ENCODE results near the gene PLIN1.

PLIN1 gene

GRCh38 chr15:89670971-89671560 is 8.1 kb downstream of the PLIN1 start:
- DNase-seq: no peak

GRCh38 chr15:89669941-89670340 is 9.2 kb downstream of the PLIN1 start:
- no peak for DNase-seq

- no peak for DNase-seq
These were observed 9.8 kb downstream of the PLIN1 start for GRCh38 chr15:89669309-89669865.

- no peak for DNase-seq
These were observed 11.0 kb downstream of the PLIN1 start for GRCh38 chr15:89668171-89668570.

- DNase-seq: no peak
These were observed 11.5 kb downstream of the PLIN1 start for GRCh38 chr15:89667706-89667960.

GRCh38 chr15:89666858-89667705 is 12.1 kb downstream of the PLIN1 start:
- DNase-seq: no peak

GRCh38 chr15:89666184-89666857 is 12.8 kb downstream of the PLIN1 start:
- no peak for DNase-seq

- peak; percentile 26 to 43 for DNase-seq
These were observed 13.6 kb downstream of the PLIN1 start for GRCh38 chr15:89665449-89666181.

- DNase-seq: no peak
These were observed 14.5 kb downstream of the PLIN1 start for GRCh38 chr15:89664441-89665350.

- DNase-seq: no peak
These were observed 16.1 kb downstream of the PLIN1 start for GRCh38 chr15:89662893-89663626.

- no peak for DNase-seq
These were observed 18.6 kb downstream of the PLIN1 start for GRCh38 chr15:89660556-89660955.

- DNase-seq: no peak
These were observed 19.9 kb downstream of the PLIN1 start for GRCh38 chr15:89659295-89659694.

GRCh38 chr15:89657686-89658200 is 21.4 kb downstream of the PLIN1 start:
- DNase-seq: no peak

GRCh38 chr15:89656116-89656815 is 22.9 kb downstream of the PLIN1 start:
- DNase-seq: no peak

GRCh38 chr15:89654847-89655805 is 24.0 kb downstream of the PLIN1 start, which contains the start of gene KIF7:
Gene KIF7 (minus strand): TSS chr15:89655467. CDS start chr15:89652930, 2,537 bp downstream.
- DNase-seq: peak; percentile 49 to 54

- DNase-seq: no peak
These were observed 24.8 kb downstream of the PLIN1 start for GRCh38 chr15:89654301-89654761.

- DNase-seq: no peak
These were observed 25.6 kb downstream of the PLIN1 start for GRCh38 chr15:89653578-89653977.

- DNase-seq: no peak
These were observed 26.5 kb downstream of the PLIN1 start for GRCh38 chr15:89652666-89653065.

GRCh38 chr15:89652131-89652530 is 27.0 kb downstream of the PLIN1 start:
- DNase-seq: no peak

Data from activated T-cell treated with anti-CD3 and anti-CD28 coated beads, Interleukin-2, amount 50 U/mL, for 48 hours (primary cell).